ACHN (cell line): Measurements from ENCODE around the gene RAB15.
A peak's percentile ranks its signal among the peaks of the same experiment; 100 is the strongest.
"Not testable (repeated sequence)": the region's sequence is repeated elsewhere in the genome, so short reads cannot be mapped to it uniquely, and the experiment has no call there.

Experiments used
- DNase-seq: peaks from one replicate; pipeline ENCODE4 v3.0.0-alpha.2; 2015
- in situ Hi-C: cut with HindIII; loops from 2 replicates; pipeline ENCODE4 v1.10.0; 2017; ENCODE audit warnings: low sequenced_read_pairs, low pct_ligation_motif_present, low pct_unique_long_range_greater_than_20kb

The RAB15 gene

DNA sequence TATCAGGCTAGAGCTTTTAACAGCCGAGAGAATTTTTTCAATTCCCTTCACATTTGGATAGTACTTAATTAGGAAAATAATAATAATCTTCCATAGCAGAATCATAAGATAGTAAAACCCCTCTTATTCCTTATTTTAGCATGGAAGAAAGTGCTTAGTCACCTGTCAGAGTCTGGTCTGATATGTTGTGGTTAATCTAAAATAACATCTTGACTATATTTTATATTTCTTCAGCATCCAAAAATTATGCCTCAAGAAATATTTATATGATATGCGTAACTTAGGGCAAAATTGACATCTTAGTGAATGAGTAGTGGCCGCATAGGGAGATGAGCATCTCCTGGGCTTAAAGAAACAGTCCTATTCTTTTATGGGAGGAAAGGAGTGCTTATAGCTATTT is 45.1 kb downstream of the RAB15 start:
- no peak for DNase-seq
- in situ Hi-C loops = no loop called here

DNA sequence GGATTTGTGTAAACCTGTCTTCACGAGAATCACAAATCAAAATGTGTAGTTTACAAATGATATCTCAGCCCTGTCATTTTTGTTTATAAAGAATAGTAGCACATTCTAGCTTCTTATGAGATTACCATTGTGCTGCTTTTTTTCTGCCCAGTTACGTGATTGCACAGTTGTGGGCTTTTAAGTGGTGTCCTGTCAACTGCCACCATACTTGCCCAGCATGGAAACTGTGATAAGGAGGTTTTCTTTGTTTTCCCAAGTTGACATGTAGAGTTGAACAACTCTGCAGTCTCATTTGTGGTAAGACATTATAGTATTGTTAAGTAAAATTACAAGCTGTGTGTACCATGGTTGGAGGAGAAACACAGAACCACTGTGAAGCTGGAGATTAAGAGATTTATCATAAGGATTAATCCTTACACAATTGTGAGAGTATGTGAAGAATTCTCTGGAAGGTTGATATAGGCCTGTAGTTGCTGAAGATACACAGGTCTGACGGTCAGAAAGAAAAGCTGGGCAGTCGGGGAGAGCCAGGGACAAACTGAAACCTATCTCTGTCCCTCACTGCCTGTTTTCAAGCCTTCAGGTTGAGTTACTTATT is 45.6 kb downstream of the RAB15 start:
- no peak for DNase-seq
- in situ Hi-C loops = no loop called here

DNA sequence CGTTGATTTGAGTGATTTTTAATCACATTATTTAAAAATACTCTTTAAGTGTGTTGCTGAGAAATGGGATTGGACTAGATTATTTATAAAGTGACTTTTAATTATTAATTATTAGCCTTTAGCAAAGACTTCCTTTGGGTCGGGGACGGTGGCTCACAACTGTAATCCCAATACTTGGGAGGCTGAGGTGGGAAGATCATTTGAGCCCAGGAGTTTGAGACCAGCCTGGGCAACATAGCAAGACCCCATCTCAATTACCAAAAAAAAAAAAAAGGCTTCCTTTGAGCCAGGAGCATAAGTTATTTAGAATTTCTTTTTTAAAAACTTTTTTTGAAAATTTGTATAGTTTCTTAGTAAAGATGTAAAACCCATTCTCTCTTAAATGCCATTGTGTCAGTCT is 49.1 kb downstream of the RAB15 start:
- in situ Hi-C loops = no loop called here
- no peak for DNase-seq

- in situ Hi-C loops = no loop called here
Observed at GRCh38 chr14:64920465-64920864, 51.7 kb downstream of the RAB15 start.

GRCh38 chr14:64919618-64920017 is 52.5 kb downstream of the RAB15 start:
- in situ Hi-C loops = no loop called here
- no peak for DNase-seq

More at GRCh38 chr14:64920465-64920864, 51.7 kb downstream of the RAB15 start:
- no peak for DNase-seq

- in situ Hi-C loops = no loop called here
- DNase-seq = no peak
Observed at GRCh38 chr14:64919215-64919614, 52.9 kb downstream of the RAB15 start.

- in situ Hi-C loops = no loop called here
- no peak for DNase-seq
Observed at GRCh38 chr14:64918216-64918615, 53.9 kb downstream of the RAB15 start.

DNA sequence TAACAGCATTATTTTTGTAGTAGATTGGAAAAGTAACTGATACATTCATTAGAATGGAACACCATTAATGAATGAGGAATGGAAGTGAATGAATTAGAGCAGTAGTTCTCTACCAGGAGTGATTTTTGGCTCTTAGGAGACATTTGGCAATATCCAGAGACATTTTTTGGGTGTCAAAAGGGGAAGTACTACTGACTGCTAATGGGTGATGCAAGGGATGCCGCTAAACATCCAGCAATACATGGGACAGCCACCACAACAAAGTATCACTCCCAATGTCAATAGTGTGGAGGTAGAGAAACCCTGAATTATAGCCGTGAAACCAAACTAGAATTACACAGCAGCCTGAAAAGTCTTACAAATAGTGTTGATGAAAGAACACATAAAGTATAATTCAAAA is 56.3 kb downstream of the RAB15 start:
- DNase-seq = no peak
- in situ Hi-C loops = no loop called here

GRCh38 chr14:64915029-64915424 is 57.1 kb downstream of the RAB15 start:
- no peak for DNase-seq
- in situ Hi-C loops = no loop called here

- peak; percentile 98 for DNase-seq
- in situ Hi-C loops = no loop called here
Observed at GRCh38 chr14:64914237-64915028, 57.7 kb downstream of the RAB15 start, which contains the start of gene CHURC1. TSS of gene CHURC1 (plus strand) at chr14:64914455. CDS start at chr14:64914496, 41 bp downstream.

GRCh38 chr14:64913477-64913876 is 58.7 kb downstream of the RAB15 start:
- DNase-seq, in situ Hi-C loops: not testable (repeated sequence)

- no peak for DNase-seq
- in situ Hi-C loops = no loop called here
Observed at GRCh38 chr14:64912261-64912660, 59.9 kb downstream of the RAB15 start.

DNA sequence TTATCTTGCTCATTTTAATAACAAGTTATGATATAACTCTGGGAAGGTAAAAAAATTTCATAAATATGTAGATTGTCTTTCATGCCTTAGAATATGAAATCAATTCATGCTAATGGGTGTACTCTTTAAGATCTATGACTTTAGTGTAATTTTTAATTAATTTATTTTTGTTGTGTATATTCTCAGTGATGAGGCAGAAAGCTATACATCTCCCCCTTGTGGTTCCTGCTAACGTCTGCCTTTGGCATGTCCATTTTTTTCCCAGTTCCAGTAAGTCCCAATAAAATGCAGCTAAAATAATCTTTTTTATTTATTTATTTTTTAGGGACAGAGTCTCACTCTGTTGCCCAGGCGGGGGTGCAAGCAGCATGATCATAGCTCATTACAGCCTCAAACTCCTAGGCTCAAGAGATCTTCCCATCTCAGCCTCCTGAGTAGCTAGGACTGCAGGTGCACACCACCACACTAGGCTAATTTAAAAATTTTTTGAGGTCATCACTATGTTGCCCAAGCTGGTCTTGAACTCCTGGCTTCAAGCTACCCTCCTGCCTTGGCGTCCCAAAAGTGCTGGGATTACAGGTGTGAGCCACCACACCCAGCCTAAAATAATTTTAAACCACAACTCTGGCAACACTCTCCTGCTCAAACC is 61.2 kb downstream of the RAB15 start:
- in situ Hi-C loops = no loop called here
- peak; percentile 36 for DNase-seq

DNA sequence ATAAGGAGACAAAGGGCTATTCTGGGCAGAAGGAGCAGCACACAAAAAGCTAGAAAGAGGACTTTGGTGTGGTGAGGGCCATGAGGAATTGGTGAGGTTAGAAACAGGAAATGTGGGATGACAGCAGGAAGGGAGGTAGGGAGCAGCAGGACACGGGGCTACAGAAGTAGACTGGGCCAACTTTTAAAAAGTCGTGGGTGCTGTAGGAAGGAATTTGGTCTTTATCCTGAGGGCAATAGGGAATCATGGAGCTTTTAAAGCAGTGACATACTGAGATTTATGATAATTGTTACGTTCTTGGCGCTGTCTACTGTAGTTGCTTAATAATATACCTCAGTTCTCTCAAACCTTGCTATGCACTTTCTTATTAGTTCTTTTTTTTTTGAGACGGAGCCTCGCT is 66.1 kb downstream of the RAB15 start:
- no peak for DNase-seq
- in situ Hi-C loops = no loop called here

DNA sequence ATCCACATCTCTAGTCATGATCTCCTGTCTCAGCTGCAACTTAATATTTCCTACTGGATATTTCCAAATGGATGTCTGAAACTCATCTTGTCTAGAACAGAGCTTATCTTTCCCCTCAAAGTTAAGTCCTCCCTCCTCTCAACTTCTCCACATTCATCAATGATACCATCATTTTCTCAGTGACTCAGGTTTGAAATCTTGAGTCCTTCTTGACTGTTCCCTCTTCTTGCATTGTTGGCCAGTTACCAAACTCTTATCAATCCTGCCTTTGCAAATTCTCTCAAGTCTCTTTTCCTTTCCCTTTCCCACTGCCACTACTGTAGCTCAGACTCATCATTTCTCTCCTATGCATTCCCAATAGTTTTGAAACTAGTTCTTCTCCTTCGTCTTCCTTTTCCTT is 72.2 kb downstream of the RAB15 start:
- DNase-seq = no peak
- in situ Hi-C loops = no loop called here
